ENCODE data around the gene PPARD. TPM values are rescaled to one million over a fixed set of nuclear protein-coding genes. Genes with fewer than 3 reads are reported as not detected.

The PPARD gene
- total and polyA plus RNA-seq, 10 donors = 9.4 to 37.4 (median 30.2) TPM

GRCh38 chr6:35427435-35427834 lies 85.1 kb downstream of the PPARD start:
- 95 to 100% (median 97%) methylated on average over 3 to 5 of the region's 5 CpGs for WGBS, 5 donors
- TF ChIP-seq, protein P1, sequence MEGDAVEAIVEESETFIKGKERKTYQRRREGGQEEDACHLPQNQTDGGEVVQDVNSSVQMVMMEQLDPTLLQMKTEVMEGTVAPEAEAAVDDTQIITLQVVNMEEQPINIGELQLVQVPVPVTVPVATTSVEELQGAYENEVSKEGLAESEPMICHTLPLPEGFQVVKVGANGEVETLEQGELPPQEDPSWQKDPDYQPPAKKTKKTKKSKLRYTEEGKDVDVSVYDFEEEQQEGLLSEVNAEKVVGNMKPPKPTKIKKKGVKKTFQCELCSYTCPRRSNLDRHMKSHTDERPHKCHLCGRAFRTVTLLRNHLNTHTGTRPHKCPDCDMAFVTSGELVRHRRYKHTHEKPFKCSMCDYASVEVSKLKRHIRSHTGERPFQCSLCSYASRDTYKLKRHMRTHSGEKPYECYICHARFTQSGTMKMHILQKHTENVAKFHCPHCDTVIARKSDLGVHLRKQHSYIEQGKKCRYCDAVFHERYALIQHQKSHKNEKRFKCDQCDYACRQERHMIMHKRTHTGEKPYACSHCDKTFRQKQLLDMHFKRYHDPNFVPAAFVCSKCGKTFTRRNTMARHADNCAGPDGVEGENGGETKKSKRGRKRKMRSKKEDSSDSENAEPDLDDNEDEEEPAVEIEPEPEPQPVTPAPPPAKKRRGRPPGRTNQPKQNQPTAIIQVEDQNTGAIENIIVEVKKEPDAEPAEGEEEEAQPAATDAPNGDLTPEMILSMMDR (IDR thresholded peaks at IDR 0.05 in 8 of 11, conservative IDR thresholded peaks at IDR 0.05 in 3 of 11) = no peak
- TF ChIP-seq POLR2A (IDR thresholded peaks at IDR 0.05) (no peak), POLR2AphosphoS5 (IDR thresholded peaks at IDR 0.05) (peak in 1 of 3 donors; percentile 46)

GRCh38 chr6:35427851-35428321 lies 85.5 kb downstream of the PPARD start:
- Histone ChIP-seq H3K27ac (no peak overlapping the region), H3K36me3 (peaks cover 8 to 62% (median 45%) of the 10 kb centered on the region in 6 donors), H3K4me3 (no peak overlapping the region), H3K4me1 (peaks cover 0 to 22% (median 10%) of the 10 kb centered on the region in 6 donors), H3K9me3 (peaks cover 7 to 37% (median 30%) of the 10 kb centered on the region in 8 donors), H3K27me3 (replicated peaks in 1 of 7) (no peaks in the 10 kb centered on the region)
- TF ChIP-seq, protein P1 (IDR thresholded peaks at IDR 0.05 in 8 of 11, conservative IDR thresholded peaks at IDR 0.05 in 3 of 11) = no peak
- TF ChIP-seq POLR2A (IDR thresholded peaks at IDR 0.05) = no peak
- TF ChIP-seq POLR2AphosphoS5 (IDR thresholded peaks at IDR 0.05) = no peak
- DNase-seq = no peak
- 85 to 95% (median 87%) methylated on average over 8 to 9 of the region's 9 CpGs for WGBS, 5 donors
- intact Hi-C loops (cut with DNase I; ENCODE audit: low total_unique reads) = no loop called here

More at GRCh38 chr6:35427435-35427834, 85.1 kb downstream of the PPARD start:
- Histone ChIP-seq H3K9me3 (peaks cover 7 to 37% (median 30%) of the 10 kb centered on the region in 8 donors), H3K4me1 (peaks cover 0 to 22% (median 10%) of the 10 kb centered on the region in 6 donors), H3K4me3 (no peak overlapping the region), H3K27ac (no peak overlapping the region), H3K36me3 (peaks cover 8 to 66% (median 48%) of the 10 kb centered on the region in 6 donors), H3K27me3 (replicated peaks in 1 of 7) (no peaks in the 10 kb centered on the region)
- intact Hi-C loops (cut with DNase I; ENCODE audit: low total_unique reads) = no loop called here
- no peak for DNase-seq

DNA sequence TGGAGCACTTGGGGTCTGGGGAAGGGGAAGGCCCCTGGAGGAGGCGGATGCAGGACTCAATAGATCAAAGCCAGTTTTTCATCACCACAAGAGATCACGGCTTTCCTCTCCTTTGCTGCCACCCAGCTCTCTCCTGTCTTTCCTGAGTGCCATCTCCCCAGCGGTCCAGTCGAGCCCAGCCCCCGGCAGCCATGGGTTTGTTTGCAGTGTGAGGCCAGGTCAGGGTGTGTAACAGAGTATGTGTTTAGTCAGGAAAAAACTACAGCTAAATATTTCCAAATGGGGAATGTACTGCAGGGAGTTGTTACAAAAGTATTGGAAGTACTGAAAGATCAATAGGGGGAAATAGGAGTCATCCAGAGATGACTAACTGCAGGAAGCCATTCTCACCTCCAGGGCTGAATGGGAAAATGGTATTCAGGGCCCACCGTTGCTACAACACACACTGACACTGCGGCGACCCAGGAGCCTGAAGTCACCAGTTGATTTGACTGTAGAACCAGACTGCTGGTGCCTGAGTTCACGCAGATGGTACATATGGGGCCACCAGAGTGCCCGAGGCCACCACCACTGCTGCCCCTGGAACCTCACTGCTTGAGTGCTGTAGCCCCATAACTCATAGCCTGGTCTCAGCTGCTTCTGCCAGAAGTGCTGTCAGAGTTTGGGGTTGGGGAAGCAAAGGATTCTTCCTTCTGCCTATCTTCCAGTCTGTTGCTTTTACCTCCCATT lies 86.2 kb downstream of the PPARD start:
- H3K4me3 ChIP-seq = no peak overlapping the region
- H3K9me3 ChIP-seq = peaks cover 7 to 37% (median 30%) of the 10 kb centered on the region in 8 donors
- H3K27ac ChIP-seq = no peak overlapping the region
- peaks cover 8 to 56% (median 43%) of the 10 kb centered on the region in 6 donors for H3K36me3 ChIP-seq
- no peaks in the 10 kb centered on the region for H3K27me3 ChIP-seq (replicated peaks in 1 of 7)
- intact Hi-C loops (cut with DNase I; ENCODE audit: low total_unique reads) = no loop called here
- peaks cover 0 to 22% (median 10%) of the 10 kb centered on the region in 6 donors for H3K4me1 ChIP-seq
- DNase-seq = no peak
- TF ChIP-seq POLR2AphosphoS5 (IDR thresholded peaks at IDR 0.05) = no peak
- TF ChIP-seq, protein P1 (IDR thresholded peaks at IDR 0.05 in 8 of 11, conservative IDR thresholded peaks at IDR 0.05 in 3 of 11) = no peak
- TF ChIP-seq POLR2A (IDR thresholded peaks at IDR 0.05) = no peak
- WGBS, 5 donors = 90 to 98% (median 94%) methylated on average over 10 of the region's 10 CpGs

DNA sequence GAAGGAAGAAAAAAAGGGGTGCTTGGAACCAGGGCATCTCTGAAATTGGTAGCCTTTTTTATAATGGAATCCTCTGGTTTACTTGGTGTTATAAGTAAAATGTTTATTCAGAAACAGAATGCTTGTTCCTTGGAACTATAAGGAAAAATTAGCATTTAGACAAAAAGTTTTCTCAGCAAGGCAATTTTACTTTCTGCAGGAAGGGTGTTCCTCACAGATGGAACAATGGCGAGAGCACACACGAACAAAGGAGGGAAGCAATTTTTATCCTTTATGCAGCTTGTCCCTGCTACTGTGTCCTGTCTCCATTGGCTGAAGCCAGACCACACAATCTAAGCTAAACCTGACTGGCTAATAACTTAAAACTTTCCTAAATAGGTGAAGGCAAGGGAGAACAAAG lies 87.1 kb downstream of the PPARD start:
- H3K4me3 ChIP-seq = no peak overlapping the region
- H3K9me3 ChIP-seq = peaks cover 7 to 37% (median 30%) of the 10 kb centered on the region in 8 donors
- no peak overlapping the region for H3K27ac ChIP-seq
- intact Hi-C loops (cut with DNase I; ENCODE audit: low total_unique reads) = no loop called here
- no peaks in the 10 kb centered on the region for H3K27me3 ChIP-seq (replicated peaks in 1 of 7)
- WGBS, 5 donors = 89 to 94% (median 93%) methylated on average over 2 of the region's 2 CpGs
- peaks cover 0 to 22% (median 10%) of the 10 kb centered on the region in 6 donors for H3K4me1 ChIP-seq
- no peak for DNase-seq
- TF ChIP-seq, protein P1 (IDR thresholded peaks at IDR 0.05 in 8 of 11, conservative IDR thresholded peaks at IDR 0.05 in 3 of 11) = no peak
- no peak for TF ChIP-seq POLR2A (IDR thresholded peaks at IDR 0.05)
- TF ChIP-seq POLR2AphosphoS5 (IDR thresholded peaks at IDR 0.05) = no peak
- H3K36me3 ChIP-seq = peaks cover 3 to 47% (median 35%) of the 10 kb centered on the region in 6 donors

All from spleen (tissue), 11 donors.